GM12892 (cell line): ENCODE data around the gene APH1B.

Experiments
- DNase-seq: peaks from one replicate; pipeline ENCODE4 v3.0.0; 2011; ENCODE audit not compliant: insufficient read length
- FAIRE-seq: peaks from 2 replicates; lab custom pipeline; 2011; peaks lifted over from hg19 to GRCh38; lab: Jason Lieb, UNC
- POLR2A ChIP-seq: IDR thresholded peaks from 2 replicates; pipeline ENCODE4 v1.6.1; 2011; ENCODE audit warnings: low read depth, low read length, control low read depth
- POLR2AphosphoS5 ChIP-seq: IDR thresholded peaks from 2 replicates; pipeline ENCODE4 v1.6.1; 2011; ENCODE audit warnings: low read depth, low read length, control low read depth
- TAF1 ChIP-seq: IDR thresholded peaks from 2 replicates; pipeline ENCODE4 v1.6.1; 2011; ENCODE audit warnings: low read depth, mild to moderate bottlenecking, control low read depth, low read length, borderline replicate concordance

Gene APH1B

DNA sequence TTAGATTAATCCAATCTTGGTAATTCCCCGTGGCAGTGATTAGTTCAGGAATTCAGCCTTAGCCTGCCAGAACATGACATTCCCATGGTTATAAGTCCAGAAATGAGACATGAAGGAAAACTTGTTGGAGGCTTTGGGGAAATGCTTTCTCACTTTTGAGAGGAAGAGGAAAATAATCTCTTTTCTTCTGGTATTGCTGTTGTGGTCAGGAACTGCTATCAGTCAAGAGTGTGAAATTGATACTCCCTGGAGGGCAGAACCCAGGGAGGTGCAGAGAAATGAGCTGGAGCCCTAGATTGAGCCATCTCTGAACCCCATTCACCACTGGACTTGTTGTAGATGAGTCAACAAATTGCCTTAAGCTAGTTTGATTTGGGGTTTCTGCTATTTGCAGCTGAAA, 38.6 kb upstream of the APH1B start:
- DNase-seq (no peak), FAIRE-seq (peak; percentile 79)
- TF ChIP-seq POLR2A (no peak), POLR2AphosphoS5 (no peak), TAF1 (no peak)

- no peak for FAIRE-seq
- TF ChIP-seq TAF1: no peak
- no peak for TF ChIP-seq POLR2A
- TF ChIP-seq POLR2AphosphoS5: no peak
- no peak for DNase-seq
These were observed 37.3 kb upstream of the APH1B start for GRCh38 chr15:63240109-63240508.

DNA sequence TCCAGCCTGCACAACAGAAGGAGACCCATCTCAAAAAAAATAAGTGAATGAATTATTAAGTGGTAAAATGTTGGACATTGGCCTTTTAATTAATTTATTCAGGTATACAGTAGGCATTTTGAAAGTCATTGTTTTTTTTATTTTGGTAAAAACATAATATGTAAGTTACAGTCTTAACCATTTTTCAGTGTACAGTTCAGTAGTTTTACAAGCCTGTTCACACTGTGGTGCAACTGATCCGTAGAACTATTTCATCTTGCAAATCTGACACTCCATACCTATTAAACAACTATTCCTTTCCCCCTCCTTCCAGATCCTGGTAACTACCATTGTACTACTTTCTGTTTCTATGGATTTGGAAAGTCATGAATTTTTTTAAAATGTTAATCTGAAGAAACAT, 36.1 kb upstream of the APH1B start:
- DNase-seq (no peak), FAIRE-seq (no peak)
- no peak for TF ChIP-seq POLR2AphosphoS5
- TF ChIP-seq POLR2A: no peak
- TF ChIP-seq TAF1: no peak

- FAIRE-seq (no peak), DNase-seq (no peak)
- TF ChIP-seq POLR2AphosphoS5: no peak
- TF ChIP-seq TAF1: no peak
These were observed 34.3 kb upstream of the APH1B start for GRCh38 chr15:63243101-63243500.

- FAIRE-seq: no peak
- TF ChIP-seq POLR2A (no peak), TAF1 (no peak), POLR2AphosphoS5 (no peak)
- no peak for DNase-seq
These were observed 33.6 kb upstream of the APH1B start for GRCh38 chr15:63243776-63244175.

GRCh38 chr15:63244399-63244798, 33.0 kb upstream of the APH1B start:
- FAIRE-seq (no peak), DNase-seq (no peak)
- TF ChIP-seq POLR2AphosphoS5 (no peak), POLR2A (no peak), TAF1 (no peak)

- FAIRE-seq: no peak
- no peak for TF ChIP-seq POLR2AphosphoS5
- DNase-seq: no peak
These were observed 32.3 kb upstream of the APH1B start for GRCh38 chr15:63244976-63245645.

- FAIRE-seq (no peak), DNase-seq (no peak)
- no peak for TF ChIP-seq POLR2A
- no peak for TF ChIP-seq POLR2AphosphoS5
- TF ChIP-seq TAF1: no peak
These were observed 30.5 kb upstream of the APH1B start for GRCh38 chr15:63246691-63247469.

DNA sequence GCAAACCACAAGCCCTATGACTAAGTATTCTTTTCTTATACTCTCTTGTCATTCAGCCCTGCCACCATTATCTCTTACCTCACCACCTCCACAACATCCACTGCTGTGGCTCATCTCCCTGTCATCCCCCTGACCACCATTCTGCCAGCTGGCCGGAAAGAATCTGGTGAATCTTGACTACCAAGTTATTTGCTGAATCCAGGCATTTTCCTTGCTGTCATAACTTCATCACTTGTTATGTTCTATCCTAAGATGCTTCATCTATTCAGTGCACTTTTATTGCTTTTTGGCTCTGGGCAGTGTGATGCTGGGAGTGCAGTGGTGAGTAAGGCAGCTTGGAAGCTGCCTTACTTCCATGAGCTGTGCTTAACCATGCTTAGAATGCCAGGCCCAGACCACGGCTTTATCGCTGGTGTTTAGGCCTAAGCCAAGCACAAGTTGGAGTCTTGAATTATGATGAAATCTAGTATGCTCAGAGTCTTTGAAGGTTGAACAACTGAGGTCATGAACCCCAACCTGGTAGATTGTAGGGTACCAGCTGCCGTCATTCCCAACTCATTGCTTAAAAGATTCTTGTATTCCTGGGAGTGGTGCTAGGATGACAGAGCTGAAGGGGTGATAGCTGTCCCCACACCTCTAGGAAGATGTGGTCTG, 27.0 kb upstream of the APH1B start:
- FAIRE-seq (no peak), DNase-seq (no peak)
- TF ChIP-seq POLR2AphosphoS5: no peak

DNA sequence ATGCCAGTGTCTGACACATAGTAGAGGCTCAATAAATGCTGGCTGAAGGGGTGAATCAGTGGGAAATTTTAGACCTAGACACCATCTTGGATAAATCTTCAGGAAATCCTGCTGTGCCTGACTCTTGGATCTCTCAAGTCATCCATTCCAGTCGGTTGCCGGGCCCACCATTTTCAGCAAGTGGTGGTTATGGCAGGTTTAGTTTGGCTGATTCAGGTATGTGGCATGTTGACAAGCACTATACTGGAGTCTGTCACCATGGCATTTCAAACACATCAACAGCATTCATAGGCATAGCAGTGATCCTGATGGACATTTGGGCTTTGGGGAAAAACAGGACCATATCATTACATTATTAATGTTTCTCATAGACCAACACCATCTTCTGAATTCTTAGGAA, 25.7 kb upstream of the APH1B start:
- DNase-seq: no peak
- TF ChIP-seq TAF1: no peak
- TF ChIP-seq POLR2AphosphoS5: no peak
- TF ChIP-seq POLR2A: no peak
- no peak for FAIRE-seq

DNA sequence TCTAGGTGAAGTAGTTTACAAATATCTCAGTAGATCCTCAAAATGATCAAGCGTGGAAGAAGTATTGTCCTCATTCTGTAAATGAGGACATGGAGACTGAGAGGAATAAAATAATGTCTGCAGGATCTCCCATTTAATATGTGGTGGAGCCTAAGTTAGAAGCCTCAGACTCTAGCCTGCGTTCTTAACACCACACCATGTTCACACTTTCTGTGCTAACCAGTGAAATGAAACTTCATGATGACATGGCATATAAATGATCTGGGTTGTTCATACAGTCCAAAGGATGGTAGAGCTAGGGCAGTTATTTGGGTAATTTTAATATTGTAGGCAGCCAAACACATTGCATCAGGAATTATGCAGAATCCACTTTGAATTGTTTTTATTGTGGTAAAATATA, 25.1 kb upstream of the APH1B start:
- TF ChIP-seq TAF1 (no peak), POLR2A (no peak), POLR2AphosphoS5 (no peak)
- FAIRE-seq: no peak

GRCh38 chr15:63254991-63255390, 22.4 kb upstream of the APH1B start:
- DNase-seq (no peak), FAIRE-seq (no peak)
- TF ChIP-seq POLR2AphosphoS5: no peak

More for the DNA sequence above, 25.1 kb upstream of the APH1B start:
- DNase-seq: no peak
